GM18907 (cell line): Measurements from ENCODE around the gene PLPP3.

Source experiments
- ATAC-seq: cut with Tn5 transposase; IDR thresholded peaks from one replicate; pipeline ENCODE4 v1.9.1; 2021; ENCODE audit warnings: mild to moderate bottlenecking, moderate library complexity; ENCODE audit not compliant: unreplicated experiment

PLPP3 gene

DNA sequence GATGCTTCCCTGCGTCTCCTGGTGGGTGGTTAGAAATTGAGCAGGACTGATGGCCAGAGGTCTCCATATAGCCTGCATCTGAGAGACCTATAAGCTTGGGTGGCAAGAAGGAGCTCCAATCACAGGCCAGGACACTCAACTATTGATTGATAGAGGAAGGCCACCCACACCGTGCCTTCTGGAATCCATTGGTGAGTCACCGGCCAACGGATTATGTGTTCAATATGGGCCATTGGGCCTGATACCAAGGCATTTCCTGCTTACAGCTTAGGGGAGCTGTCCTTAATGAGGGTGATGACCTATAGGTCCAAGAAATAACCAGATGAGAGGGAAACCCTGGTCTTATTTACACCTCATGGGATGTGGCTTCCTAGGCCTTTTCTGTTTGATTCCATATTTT is 115.1 kb downstream of the PLPP3 start:
- ATAC-seq = no peak

DNA sequence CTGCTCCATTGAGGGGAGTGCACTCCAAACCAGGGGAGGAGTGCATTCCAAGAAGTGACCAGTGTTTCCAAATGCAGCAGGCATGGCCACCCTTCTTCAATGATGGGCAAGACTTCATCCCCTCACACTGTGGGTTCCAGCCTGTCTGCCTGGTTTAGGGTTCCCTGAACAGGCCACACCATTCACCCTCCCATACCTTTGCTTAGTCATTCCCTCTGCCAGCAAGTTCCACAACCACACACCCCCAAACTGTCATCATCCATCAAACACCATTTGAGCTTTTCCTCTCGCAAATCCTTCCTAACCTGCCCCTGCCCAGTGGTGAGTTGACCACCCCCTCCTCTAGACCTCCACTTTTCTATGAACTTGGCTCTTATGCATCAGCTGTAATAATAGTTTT is 116.0 kb downstream of the PLPP3 start:
- ATAC-seq = no peak

DNA sequence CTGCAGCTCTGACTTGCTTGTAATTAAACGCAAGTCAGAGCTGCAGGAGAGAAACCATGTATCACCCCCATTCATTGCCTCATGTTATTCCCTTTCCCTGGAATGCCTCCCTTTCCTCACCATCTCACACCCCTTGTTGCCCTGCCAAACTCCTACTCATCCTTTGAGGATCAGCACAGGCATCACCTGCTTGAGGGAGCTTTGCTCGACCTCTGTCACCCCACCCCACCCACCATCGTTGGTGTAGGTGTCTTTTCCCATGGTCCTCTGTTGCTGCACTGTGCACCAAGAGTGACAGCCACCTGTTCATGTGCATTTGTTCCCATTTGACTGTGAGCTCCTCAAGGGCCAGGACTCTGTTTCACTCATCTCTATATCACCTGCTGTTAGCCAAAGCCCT is 117.2 kb downstream of the PLPP3 start:
- no peak for ATAC-seq

DNA sequence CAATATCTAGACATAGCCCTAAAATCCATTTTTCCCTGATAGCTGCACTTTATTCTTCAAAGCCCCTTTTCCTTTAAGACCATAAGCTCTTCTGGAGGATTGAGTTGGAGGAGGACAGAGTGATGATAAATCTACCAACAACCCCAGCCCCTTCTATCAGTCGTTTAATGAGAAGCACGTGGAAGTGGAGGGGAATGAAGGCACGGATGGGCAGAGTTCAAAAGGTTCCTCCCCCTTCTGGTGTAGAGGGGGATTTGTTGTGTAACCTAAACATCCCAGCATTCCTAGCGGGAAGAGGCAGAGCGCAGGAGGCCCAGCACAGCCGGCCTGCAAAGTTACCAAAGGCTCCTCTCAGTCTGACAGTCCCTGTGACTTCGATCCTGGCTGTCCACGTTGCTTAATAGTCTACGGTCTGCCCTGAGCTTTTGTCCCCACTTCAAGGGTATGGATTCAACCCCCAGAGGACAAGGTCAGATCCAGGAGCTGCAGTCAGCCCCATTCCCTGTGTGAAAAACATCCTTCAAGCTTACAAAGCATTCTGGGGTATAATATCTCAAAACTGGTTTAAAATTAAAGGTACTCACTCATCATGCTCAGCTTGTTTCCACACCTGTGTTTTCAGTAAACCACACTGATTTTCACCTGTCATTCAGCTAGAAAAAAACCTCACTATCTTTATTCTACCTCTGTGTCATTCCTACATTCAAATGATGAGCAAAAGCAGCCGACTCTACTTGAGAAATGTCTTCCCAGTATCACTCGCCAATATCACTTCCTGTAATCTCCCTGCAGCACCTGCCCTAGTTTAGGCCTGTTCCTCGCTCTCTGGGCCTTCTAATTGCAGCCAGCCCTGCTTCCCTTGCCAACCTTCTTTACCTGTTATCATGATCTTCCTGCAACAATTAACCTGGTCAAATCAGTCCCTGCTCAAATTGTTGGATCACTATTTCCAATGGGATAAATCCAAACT is 117.9 kb downstream of the PLPP3 start:
- ATAC-seq = no peak

DNA sequence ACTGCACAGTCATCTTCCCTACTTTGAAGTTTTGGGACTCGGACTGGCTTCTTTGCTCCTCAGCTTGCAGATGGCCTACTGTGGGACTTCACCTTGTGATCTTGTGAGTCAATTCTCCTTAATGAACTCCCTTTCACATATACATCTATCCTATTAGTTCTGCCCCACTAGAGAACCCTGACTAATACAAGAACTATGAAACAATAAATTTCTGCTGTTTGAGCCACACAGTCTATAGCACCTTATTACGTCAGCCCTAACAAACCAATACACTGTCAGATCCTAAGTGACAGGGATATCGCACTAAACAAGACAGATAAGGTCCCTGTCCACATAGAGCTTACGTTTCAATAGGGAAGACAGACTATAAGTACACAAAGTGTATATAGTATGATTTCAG is 120.1 kb downstream of the PLPP3 start:
- ATAC-seq = no peak

DNA sequence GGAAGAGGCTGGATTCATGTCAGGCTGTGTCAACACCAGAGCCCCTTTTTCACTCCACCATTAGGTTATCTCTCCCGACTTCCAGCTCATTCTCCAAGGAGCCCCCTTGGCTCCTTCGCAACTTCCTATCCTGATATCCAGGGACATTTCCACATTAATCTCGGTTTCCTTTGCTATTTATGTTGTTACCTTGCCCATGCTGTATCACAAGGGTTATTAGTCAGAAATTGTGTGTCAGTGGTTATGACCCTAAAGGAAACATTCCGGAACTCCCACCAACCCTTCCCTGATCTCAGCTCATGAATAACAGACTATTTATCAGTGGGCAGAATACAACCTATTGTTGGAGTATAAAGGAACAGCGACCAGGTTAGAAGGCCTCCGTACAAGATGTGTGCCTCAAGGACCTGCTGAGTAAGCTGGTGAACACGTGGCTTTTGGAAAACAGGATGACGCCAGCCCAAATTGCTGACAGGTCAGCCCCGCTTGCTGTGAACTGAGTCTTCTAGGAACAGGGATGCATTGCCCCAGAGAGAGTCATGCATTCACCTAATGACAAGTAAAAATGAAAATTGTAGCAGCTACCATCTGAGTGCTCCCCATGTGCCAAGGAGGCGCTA is 121.5 kb downstream of the PLPP3 start:
- ATAC-seq = no peak

DNA sequence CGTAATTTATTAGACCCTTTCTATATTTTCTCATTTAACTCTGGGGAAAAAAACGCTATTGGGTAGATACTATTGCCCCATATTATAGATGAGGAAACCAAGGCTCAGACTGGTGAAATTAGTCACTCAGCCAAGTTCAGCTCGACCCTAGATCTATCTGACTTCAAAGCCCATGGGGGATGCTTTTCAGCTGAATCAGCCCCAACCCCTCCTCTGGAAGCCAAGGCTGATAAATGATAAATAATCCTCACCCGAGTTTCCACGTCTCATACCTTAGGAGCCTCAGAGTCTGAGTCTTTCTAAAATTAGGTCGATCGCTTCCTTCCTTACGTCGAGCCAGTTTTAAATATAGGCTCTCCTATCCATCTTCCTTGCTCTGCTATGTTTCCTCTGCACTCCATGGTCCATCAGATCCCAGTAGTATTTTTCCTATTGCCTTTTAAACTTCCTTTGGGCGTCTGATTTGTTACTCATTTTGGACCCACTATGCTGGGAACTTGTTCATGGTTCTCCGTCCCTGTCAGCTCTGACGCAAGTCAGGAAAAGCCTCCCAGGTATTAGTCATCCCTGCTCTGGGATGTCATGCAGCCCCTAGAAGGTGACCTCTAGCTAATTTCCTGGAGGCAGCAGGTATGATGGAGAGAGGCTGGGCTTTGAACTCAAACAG is 122.8 kb downstream of the PLPP3 start:
- ATAC-seq = no peak

DNA sequence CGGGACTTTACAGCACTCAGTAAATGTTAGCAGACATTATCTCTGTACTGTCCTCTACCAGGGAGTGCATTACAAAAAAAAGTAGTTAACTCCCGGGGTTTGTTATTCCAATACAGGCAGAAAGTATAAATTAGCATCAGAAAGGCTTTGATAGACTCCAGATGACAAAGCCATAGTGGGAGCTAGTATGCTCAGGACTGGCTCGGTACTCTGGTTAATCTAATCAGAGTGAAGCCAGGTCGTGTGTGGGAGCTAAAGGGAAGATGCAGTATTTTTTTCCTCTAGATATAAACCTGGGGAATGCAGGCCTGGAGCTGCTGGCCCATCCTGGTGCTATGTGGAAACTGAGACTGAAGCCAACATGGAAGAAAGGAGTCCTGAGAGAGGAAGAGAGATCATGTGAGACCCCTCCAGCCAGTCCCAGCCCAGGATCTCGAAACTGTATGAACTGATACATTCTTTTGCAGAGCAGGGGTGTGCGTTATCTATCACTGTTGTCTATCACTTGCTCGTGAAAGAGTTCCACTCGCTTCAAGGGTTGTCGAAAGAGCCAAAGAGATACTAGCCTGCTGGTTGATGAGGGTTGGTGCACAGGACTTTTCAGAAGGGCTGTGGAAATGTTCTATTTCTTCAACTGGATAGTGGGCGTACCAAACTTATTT is 125.8 kb downstream of the PLPP3 start:
- ATAC-seq = no peak

DNA sequence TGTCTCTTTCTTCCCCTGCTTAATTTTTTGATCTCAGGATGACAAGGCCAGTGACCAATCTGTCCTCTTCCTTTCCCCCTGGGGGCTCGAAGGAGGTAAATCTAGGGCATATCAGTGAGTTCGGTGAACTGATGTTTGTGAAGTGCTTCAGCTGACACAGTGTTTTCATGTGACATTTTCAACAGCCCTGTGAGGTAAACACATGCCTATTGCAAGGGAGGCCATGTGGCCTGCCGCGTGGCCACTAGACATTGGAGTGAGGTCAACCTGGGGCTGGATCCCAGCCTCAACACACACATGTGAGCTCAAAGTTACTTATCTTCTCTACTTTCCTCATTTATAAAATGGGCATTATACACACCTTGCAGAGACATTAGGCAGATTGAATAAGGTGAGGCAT is 126.3 kb downstream of the PLPP3 start:
- no peak for ATAC-seq

DNA sequence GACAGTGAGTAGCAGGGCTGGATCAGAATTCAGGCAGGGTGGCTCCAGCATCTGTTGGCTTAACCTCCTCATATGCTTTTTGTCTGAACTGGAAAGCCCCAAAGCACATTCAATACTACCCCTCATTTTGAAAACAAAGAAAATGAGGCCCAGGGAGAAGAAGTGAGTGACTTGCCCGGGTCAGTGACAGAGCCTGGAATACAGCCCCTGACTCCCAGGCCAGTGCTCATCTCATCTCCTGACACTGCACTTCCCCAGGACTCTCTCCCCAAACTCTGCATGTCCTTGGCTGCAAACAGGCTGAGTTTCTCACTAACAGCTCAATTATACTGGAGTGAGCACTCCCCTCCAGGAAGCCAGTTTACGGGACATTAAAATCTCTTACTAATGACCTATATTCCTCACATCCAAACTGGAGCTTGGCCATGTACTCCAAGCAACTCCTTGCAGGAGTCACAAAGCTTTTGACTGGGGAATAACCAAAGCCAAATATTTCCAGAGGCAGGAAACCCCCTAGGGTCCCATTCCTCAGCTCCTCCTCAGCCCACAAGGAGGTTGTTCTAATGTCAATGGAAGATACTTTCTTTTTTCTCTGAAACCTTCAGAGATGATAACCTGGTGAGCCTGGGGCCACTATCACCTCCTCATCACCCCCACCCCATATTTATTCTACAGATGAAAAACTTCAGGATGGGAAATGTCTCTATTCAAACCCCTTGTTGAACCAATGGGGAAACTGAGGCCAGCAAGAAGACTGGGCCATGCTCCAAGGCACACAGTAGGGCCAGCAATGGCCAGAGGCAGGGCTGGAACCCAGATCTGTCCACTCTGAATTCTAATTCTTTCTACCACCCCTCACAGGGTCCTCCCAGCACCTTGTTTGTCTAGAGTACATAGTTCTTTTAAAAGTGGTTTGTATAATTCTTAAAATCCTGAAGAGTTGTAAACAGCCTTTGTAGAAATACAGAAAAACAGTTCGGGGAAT is 127.0 kb downstream of the PLPP3 start:
- ATAC-seq = no peak

DNA sequence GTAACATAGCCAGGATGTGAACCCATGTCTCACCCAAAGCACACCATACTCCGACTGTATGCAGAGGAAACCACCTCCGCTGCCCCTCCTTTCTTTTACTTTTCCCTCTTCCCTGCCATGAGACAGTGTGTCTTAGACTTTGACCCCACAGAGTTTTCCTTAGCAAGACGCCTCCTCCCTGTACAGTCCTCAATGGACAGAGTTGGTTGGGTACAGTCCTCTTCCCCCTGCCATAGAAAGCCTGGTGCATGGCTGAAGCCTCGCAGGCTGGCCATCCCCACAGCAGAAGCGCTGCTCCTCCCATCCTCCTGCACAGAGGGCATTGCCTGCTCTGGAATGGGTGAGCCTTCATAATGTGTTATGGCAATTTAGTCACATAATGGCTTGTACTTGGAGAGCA is 127.9 kb downstream of the PLPP3 start:
- ATAC-seq = no peak

DNA sequence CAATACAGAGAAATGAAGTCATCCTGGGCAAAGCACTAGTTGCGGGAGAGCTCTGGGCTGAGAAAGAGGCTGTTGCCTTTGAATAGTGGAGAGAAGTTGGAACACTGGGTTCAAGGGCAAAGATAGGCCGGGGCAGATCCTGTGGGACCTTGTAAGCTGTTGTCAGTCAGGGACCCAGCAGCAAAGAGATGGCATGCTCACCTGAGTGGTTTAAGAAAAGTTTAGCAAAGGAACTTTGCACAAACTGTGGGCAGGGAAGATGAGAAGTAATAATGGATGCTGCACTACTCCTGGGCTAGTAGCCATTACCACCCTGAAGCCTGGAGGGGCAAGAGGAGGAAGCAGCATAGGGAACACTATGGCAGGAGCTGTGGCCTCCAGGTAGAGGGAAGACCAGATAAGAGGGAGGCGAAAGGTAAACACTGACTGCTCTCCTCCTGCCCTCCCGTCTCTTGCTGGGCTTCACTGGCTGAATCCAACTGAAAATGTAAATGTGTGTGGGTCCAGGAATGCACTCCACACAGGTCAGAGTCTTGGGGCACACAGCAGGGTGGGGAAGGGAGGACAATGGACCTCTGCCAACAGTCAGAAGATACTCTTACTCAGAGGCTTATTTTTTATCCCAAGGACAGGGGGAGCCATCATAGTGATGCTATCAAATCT is 129.2 kb downstream of the PLPP3 start:
- no peak for ATAC-seq

DNA sequence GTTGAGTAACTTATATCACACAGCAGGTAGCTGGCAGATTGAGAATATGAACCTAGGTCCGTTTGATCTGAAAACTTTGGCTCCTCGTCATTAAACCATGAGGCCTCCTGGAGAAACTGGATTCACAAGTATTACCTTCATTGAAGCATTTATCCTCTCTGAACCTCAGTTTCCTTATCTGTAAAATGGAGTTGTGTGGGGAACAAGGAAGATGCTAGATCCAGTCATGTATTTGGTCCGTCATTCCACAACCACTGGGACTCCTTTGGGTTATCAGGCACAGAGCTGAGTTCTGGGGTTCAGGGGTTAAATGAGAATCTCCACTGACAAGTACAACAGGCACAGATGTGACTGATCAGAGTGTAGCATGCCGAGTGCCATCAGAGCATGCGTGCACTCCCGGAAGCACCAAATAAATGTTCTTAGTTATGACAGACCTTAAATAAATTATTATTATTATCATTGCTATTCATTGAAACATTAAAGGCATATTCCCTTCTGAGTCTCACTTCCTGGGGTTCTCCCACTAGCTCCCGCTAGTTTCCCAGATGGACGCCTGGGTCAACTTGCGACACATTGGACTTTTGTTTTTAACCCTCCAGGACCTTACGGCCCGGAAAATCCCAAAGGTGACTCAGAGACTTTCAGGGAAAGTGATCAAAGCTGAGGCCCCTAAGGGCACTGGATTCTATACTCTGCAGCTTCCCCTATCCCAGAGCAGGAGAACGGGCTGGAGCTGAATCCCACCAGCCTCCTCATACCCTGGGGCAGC is 130.6 kb downstream of the PLPP3 start:
- no peak for ATAC-seq

DNA sequence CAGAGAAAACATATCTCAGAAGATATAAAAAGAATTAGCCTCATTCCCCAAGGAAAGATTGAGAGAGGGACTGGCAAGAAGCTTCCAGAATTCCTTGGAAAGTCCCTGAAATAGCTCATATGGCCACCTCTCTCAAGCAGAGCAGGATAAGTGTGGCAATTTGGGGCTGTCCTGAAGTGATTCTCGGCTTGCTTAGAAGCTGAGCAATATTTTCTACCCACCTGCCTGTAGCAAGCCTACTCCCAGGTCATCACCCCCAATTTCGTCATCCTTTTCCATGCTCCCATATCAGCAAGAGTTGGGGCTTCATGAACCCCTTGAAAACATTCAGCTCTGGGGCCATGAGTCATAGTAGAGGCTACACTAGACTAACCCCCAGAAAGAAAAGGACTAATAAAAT is 131.5 kb downstream of the PLPP3 start:
- no peak for ATAC-seq

DNA sequence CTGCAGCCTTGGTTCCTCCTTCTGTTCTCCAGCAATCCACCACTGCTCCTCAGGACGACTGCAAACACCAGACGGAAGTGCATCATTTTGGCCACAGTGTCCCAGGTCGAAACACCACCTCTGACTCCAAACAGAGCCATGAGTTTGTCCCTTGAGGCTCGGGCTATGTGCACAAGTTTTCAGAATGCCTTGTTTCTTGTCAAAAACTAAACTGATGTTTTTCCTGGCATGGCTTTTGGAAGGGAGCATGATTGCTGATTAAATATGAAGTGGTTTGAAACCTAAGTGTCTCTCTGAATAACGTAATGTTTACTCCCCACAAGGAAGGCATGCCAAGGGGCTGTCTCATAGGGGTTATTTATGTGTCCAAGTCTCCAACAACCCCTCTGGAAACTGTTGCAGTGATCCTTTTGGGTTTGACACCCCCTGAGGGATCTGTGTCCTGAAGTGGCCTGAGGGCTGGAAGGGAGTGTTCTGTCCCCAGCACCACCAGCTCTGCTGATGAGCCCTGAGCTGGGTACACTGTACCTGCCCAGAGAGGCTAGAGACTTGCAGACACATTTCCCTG is 132.7 kb downstream of the PLPP3 start:
- no peak for ATAC-seq

DNA sequence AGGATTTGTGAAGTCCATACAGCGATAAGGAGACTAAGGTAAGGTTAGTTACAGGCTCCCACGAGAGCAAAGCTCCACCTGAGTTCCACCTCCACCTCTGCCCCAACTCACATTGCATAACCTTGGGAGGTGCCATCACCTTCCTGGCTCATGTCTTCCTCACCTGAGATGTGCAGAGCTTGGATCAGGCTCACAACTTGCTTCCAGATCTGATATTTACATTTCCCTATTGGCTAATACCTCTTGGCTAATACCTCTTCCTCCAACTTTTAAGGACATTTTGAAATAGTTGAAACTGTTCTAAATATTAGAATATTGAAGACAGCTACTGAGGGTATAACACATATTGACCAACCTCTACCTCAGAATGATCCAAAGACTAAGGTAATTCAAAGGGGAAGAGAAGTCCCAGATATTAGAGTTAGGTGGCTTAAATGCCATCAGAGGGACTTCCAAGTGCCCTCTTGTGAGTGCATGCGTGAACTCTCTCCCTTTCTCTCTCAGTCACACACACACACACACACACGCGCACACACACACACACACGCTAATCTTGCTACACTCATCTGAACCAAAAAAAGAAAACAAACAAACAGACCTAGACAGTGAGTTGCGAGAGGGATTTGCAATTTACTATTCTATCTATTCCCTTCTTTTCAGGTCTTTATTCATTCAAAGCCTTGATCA is 134.3 kb downstream of the PLPP3 start:
- no peak for ATAC-seq
